GM18526 (cell line): ENCODE data around the gene CCL3.

Source experiments
- POLR2A ChIP-seq: IDR thresholded peaks from 3 replicates; pipeline ENCODE4 v1.6.1; 2011; ENCODE audit not compliant: insufficient read length; ENCODE audit errors: extremely low read depth

The CCL3 gene

GRCh38 chr17:36057911-36058310 is 32.0 kb downstream of the CCL3 start:
- no peak for TF ChIP-seq POLR2A

- no peak for TF ChIP-seq POLR2A
Observed at GRCh38 chr17:36055921-36056520, 33.9 kb downstream of the CCL3 start.

- no peak for TF ChIP-seq POLR2A
Observed at GRCh38 chr17:36055171-36055570, 34.8 kb downstream of the CCL3 start.

GRCh38 chr17:36049643-36050042 is 40.3 kb downstream of the CCL3 start:
- no peak for TF ChIP-seq POLR2A

- no peak for TF ChIP-seq POLR2A
Observed at GRCh38 chr17:36048066-36048465, 41.9 kb downstream of the CCL3 start.
